B cell (primary cell): ENCODE results near the gene SP7. TPM values are rescaled to one million over a fixed set of nuclear protein-coding genes. Genes with fewer than 3 reads are reported as not detected.

Source experiments
- ATAC-seq: fragments of 200-7000 bp; cut with Tn5 transposase; one replicate; pipeline ENCODE4 v1.10.0; 2021; ENCODE audit warnings: low read depth, mild to moderate bottlenecking, moderate number of reproducible peaks, moderate library complexity
- CTCF ChIA-PET: fragments of 350-600 bp; sonication (Branson Sonifier 250); formaldehyde crosslinking; loops from one replicate; lab custom pipeline; 2021; ENCODE audit warnings: antibody characterized with exemption, inconsistent platforms; lab: Charles Lee
- POLR2A ChIA-PET: fragments of 350-600 bp; sonication (Branson Sonifier 250); formaldehyde crosslinking; loops from one replicate; lab custom pipeline; 2021; ENCODE audit warnings: antibody characterized with exemption; lab: Charles Lee
- DNase-seq: peaks from one replicate; pipeline ENCODE4 v3.0.0; 2013
- H2AFZ ChIP-seq: 2 replicates; pipeline ENCODE4 v1.6.1; 2012; ENCODE audit warnings: mild to moderate bottlenecking, low read depth, low read length; ENCODE audit not compliant: insufficient read depth, poor library complexity, severe bottlenecking
- H3K27ac ChIP-seq, 2 donors: 1 replicate in 1 of 2; 2 replicates in 1 of 2; pipeline ENCODE4 v1.5.1; 2012 to 2013; ENCODE audit warnings: low read length in 2 of 2, mild to moderate bottlenecking in 2 of 2, moderate library complexity in 1 of 2
- H3K27me3 ChIP-seq, 4 experiments: fragments of 200-600 bp in 1 of 4; sonication (generic) in 1 of 4; replicated peaks in 1 of 4; 1 replicate in 2 of 4; 2 replicates in 2 of 4; pipeline versions ENCODE4 v1.6.1 to v1.7.0; 2013 to 2016; ENCODE audit warnings: low read length in 3 of 4, mild to moderate bottlenecking in 2 of 4, mixed read lengths in 1 of 4, moderate library complexity in 1 of 4; ENCODE audit not compliant: insufficient read depth in 4 of 4, control insufficient read depth in 3 of 4; ENCODE audit errors: control extremely low read depth in 1 of 4
- H3K36me3 ChIP-seq, 2 experiments: replicated peaks in 1 of 2; 1 replicate in 1 of 2; 2 replicates in 1 of 2; pipeline versions ENCODE4 v1.6.1 to v1.7.1; 2013; ENCODE audit warnings: low read length in 1 of 2; ENCODE audit not compliant: insufficient read depth in 2 of 2, control insufficient read depth in 1 of 2; ENCODE audit errors: control extremely low read depth in 1 of 2, extremely low read depth in 1 of 2
- H3K4me1 ChIP-seq, 2 donors: fragments of 200-600 bp in 1 of 2; sonication (generic) in 1 of 2; 1 replicate in 1 of 2; 2 replicates in 1 of 2; pipeline versions ENCODE4 v1.5.1 to v1.6.1; 2013 to 2017; ENCODE audit warnings: low read length in 2 of 2; ENCODE audit not compliant: control insufficient read depth in 2 of 2, insufficient read depth in 2 of 2
- H3K4me2 ChIP-seq: replicated peaks from 2 replicates; pipeline ENCODE3; 2012; ENCODE audit warnings: mild to moderate bottlenecking, low read depth, low read length; ENCODE audit not compliant: poor library complexity, severe bottlenecking
- H3K4me3 ChIP-seq, 5 experiments: fragments of 200-600 bp in 1 of 5; sonication (generic) in 1 of 5; 1 replicate in 3 of 5; 2 replicates in 2 of 5; pipeline versions ENCODE4 v1.5.1 to v1.7.0; 2011 to 2016; ENCODE audit warnings: low read length in 4 of 5, mild to moderate bottlenecking in 4 of 5, low read depth in 2 of 5, control low read depth in 1 of 5, moderate library complexity in 1 of 5; ENCODE audit not compliant: insufficient read depth in 1 of 5; ENCODE audit errors: control extremely low read depth in 1 of 5, extremely low read depth in 1 of 5
- H3K79me2 ChIP-seq: fragments of 200-600 bp; sonication (generic); one replicate; pipeline ENCODE4 v1.6.0; 2016; ENCODE audit warnings: low read length; ENCODE audit not compliant: control insufficient read depth, insufficient read depth
- H3K9ac ChIP-seq: fragments of 200-600 bp; sonication (generic); 2 replicates; pipeline ENCODE4 v1.6.1; 2017; ENCODE audit warnings: mild to moderate bottlenecking, low read length, moderate library complexity
- H3K9me3 ChIP-seq, 3 donors: one replicate each; pipeline versions ENCODE4 v1.6.1 to v1.7.1; 2013; ENCODE audit warnings: low read length in 2 of 3; ENCODE audit not compliant: control insufficient read depth in 2 of 3, insufficient read depth in 1 of 3; ENCODE audit errors: control extremely low read depth in 1 of 3
- H4K20me1 ChIP-seq: 2 replicates; pipeline ENCODE4 v1.6.0; 2012; ENCODE audit warnings: mild to moderate bottlenecking, low read length; ENCODE audit not compliant: insufficient read depth, control insufficient read depth, poor library complexity, severe bottlenecking
- H3K27ac Mint-ChIP-seq: one replicate; pipeline ENCODE4 v1.8.0; 2021; ENCODE audit warnings: mixed read lengths
- H3K27me3 Mint-ChIP-seq: one replicate; pipeline ENCODE4 v1.8.0; 2021; ENCODE audit warnings: mixed read lengths
- H3K4me1 Mint-ChIP-seq: one replicate; pipeline ENCODE4 v1.8.0; 2021; ENCODE audit warnings: mixed read lengths
- H3K4me3 Mint-ChIP-seq: one replicate; pipeline ENCODE4 v1.8.0; 2021; ENCODE audit warnings: mixed read lengths
- H3K9me3 Mint-ChIP-seq: one replicate; pipeline ENCODE4 v1.8.0; 2022; ENCODE audit warnings: mixed read lengths; ENCODE audit not compliant: insufficient read depth
- CTCF ChIP-seq: fragments of 200-600 bp; IDR thresholded peaks from one replicate; pipeline ENCODE4 v1.8.0; 2022; ENCODE audit warnings: antibody characterized with exemption, mild to moderate bottlenecking
- EZH2 ChIP-seq: IDR thresholded peaks from 2 replicates; pipeline ENCODE4 v1.6.1; 2012; ENCODE audit warnings: borderline replicate concordance, low read depth, mild to moderate bottlenecking, moderate library complexity, low read length; ENCODE audit not compliant: insufficient read depth, poor library complexity, severe bottlenecking
- WGBS: methylation state at CpG from one replicate; pipeline ENCODE4 v1.1.5; 2013; ENCODE audit warnings: missing lambda C conversion rate; ENCODE audit not compliant: insufficient coverage; 5-methylcytosine and 5-hydroxymethylcytosine counted together
- intact Hi-C: fragments of 100-400 bp; cut with micrococcal nuclease; formaldehyde crosslinking; loops from one replicate; pipeline ENCODE4 v1.10.0; 2022
- polyA plus RNA-seq: library from polyadenylated mRNA; depleted of rRNA; stranded (reverse); fragments of >200 nt; gene quantifications from 2 replicates; pipeline ENCODE4 v1.2.3, GENCODE V29; 2012
- total RNA-seq, 2 donors: library from RNA; stranded (reverse); fragments of 120-200 nt in 1 of 2; gene quantifications; 1 replicate in 1 of 2; 2 replicates in 1 of 2; pipeline versions ENCODE4 v1.2.3 to v1.2.4, GENCODE V29; 2013 to 2022

The SP7 gene
- total and polyA plus RNA-seq, 2 donors (not counting 1 experiment from before 2014, with no cell fraction given) = 0.34 TPM; not detected in 1

GRCh38 chr12:53279888-53280498, 56.2 kb downstream of the SP7 start:
- Histone ChIP-seq H3K9ac (no peak overlapping the region), H2AFZ (no peak overlapping the region), H3K79me2 (no peaks in the 10 kb centered on the region), H3K36me3 (no peaks in the 10 kb centered on the region), H3K4me2 (no peak overlapping the region), H3K27me3 (no peaks in the 10 kb centered on the region), H3K4me3 (no peak overlapping the region), H3K27ac (no peak overlapping the region), H4K20me1 (no peaks in the 10 kb centered on the region), H3K9me3 (no peaks in the 10 kb centered on the region), H3K4me1 (no peaks in the 10 kb centered on the region)
- 100% methylated on average over 2 of the region's 9 CpGs for WGBS
- TF ChIP-seq CTCF (no peak), EZH2 (no peak)
- no peak for DNase-seq
- H3K27me3 Mint-ChIP-seq = no peaks in the 10 kb centered on the region
- ATAC-seq = no peak
- no peaks in the 10 kb centered on the region for H3K4me1 Mint-ChIP-seq
- intact Hi-C loops = no loop called here
- H3K9me3 Mint-ChIP-seq = no peaks in the 10 kb centered on the region
- no peak overlapping the region for H3K4me3 Mint-ChIP-seq
- CTCF ChIA-PET = interaction anchor here (0.8 to 24.0 kb wide), 7 partner anchors 8 to 141 kb away, joined by 3 to 721 read pairs (median 4); partner anchors contain the start of genes AAAS, ITGB7 and MYG1
- no peak overlapping the region for H3K27ac Mint-ChIP-seq
- POLR2A ChIA-PET = interaction anchor here (0.7 kb wide), 1 partner anchor 15 kb away, joined by 6 read pairs; no protein-coding TSS in a partner anchor

DNA sequence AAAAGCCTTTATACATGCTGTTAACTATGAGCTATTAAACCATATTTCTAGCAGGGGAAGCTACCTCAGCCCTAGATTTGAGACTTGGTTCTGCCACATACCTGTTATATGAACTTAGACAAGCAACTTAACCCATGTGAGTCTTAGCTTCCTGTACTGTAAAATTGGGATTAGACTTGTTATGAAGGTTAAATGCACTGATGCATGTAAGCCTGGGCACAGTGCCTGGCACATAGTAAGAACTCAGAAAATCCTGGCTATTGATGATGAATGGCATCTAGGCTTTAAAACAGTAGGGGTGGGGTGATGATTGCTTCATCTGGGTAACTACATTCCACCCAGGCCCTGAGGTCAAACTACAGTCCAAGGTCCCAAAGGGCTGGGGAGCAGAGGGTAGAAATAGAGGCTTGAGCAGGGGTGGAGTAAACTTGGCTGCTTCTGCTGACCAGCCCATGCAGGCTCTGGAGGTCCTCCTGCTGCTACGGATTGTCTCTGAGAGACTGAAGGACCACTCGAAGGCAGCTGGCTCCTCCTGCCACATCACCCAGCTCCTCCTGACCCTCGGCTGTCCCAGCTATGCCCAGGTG, 56.8 kb downstream of the SP7 start:
- CTCF ChIA-PET = interaction anchor here (0.8 to 24.0 kb wide), 8 partner anchors 8 to 142 kb away, joined by 3 to 721 read pairs (median 4); partner anchors contain the start of genes AAAS, ITGB7 and MYG1
- H3K27ac ChIP-seq = no peak overlapping the region
- intact Hi-C loops = no loop called here
- no peaks in the 10 kb centered on the region for H3K9me3 Mint-ChIP-seq
- TF ChIP-seq CTCF = no peak
- no peak for TF ChIP-seq EZH2
- no peaks in the 10 kb centered on the region for H3K36me3 ChIP-seq
- no peak overlapping the region for H3K4me2 ChIP-seq
- 94% methylated on average over 3 of the region's 3 CpGs for WGBS
- no peaks in the 10 kb centered on the region for H3K27me3 ChIP-seq
- POLR2A ChIA-PET = no interaction called here
- H3K9ac ChIP-seq = no peak overlapping the region
- no peaks in the 10 kb centered on the region for H3K4me1 ChIP-seq
- no peak for DNase-seq
- ATAC-seq = no peak
- no peak overlapping the region for H3K27ac Mint-ChIP-seq
- no peak overlapping the region for H3K4me3 Mint-ChIP-seq
- H3K79me2 ChIP-seq = no peaks in the 10 kb centered on the region
- H4K20me1 ChIP-seq = no peaks in the 10 kb centered on the region
- no peak overlapping the region for H2AFZ ChIP-seq
- no peak overlapping the region for H3K4me3 ChIP-seq
- H3K9me3 ChIP-seq = no peaks in the 10 kb centered on the region
- H3K4me1 Mint-ChIP-seq = no peaks in the 10 kb centered on the region
- no peaks in the 10 kb centered on the region for H3K27me3 Mint-ChIP-seq
